Liver (tissue), 3 donors: ENCODE data around the gene ENTPD6.

Source experiments
- CTCF ChIP-seq: fragments of 150-350 bp; IDR thresholded peaks from 2 replicates; pipeline ENCODE4 v1.5.1; 2017; ENCODE audit warnings: improper control_type of control experiment, low read depth, low read length; ENCODE audit not compliant: missing input control
- EGR1 ChIP-seq, 2 donors: IDR thresholded peaks; 2 replicates each; pipeline ENCODE4 v1.6.1; 2016 to 2018; ENCODE audit warnings: antibody characterized with exemption in 2 of 2, low read depth in 2 of 2
- FOXA1 ChIP-seq: IDR thresholded peaks from 2 replicates; pipeline ENCODE4 v1.6.1; 2016; ENCODE audit warnings: antibody characterized with exemption
- GABPA ChIP-seq, 2 donors: IDR thresholded peaks in 1 of 2; conservative IDR thresholded peaks in 1 of 2; 2 replicates each; pipeline ENCODE4 v1.6.1; 2016; ENCODE audit warnings: antibody characterized with exemption in 2 of 2, mild to moderate bottlenecking in 1 of 2, moderate library complexity in 1 of 2
- MAX ChIP-seq: IDR thresholded peaks from 2 replicates; pipeline ENCODE4 v1.6.1; 2016; ENCODE audit warnings: antibody characterized with exemption
- RAD21 ChIP-seq, 2 donors: IDR thresholded peaks; 2 replicates each; pipeline ENCODE4 v1.6.1; 2016; ENCODE audit warnings: antibody characterized with exemption in 2 of 2, mild to moderate bottlenecking in 2 of 2
- REST ChIP-seq: IDR thresholded peaks from 2 replicates; pipeline ENCODE4 v1.6.1; 2016; ENCODE audit warnings: antibody characterized with exemption, mild to moderate bottlenecking
- RXRA ChIP-seq, 2 donors: IDR thresholded peaks; 2 replicates each; pipeline ENCODE4 v1.6.1; 2017 to 2018; ENCODE audit warnings: antibody characterized with exemption in 2 of 2, mild to moderate bottlenecking in 1 of 2
- SP1 ChIP-seq: IDR thresholded peaks from 2 replicates; pipeline ENCODE4 v1.6.1; 2018; ENCODE audit warnings: antibody characterized with exemption, mild to moderate bottlenecking
- TAF1 ChIP-seq: conservative IDR thresholded peaks from 2 replicates; pipeline ENCODE4 v1.6.1; 2016; ENCODE audit warnings: antibody characterized with exemption, mild to moderate bottlenecking
- YY1 ChIP-seq: IDR thresholded peaks from 2 replicates; pipeline ENCODE4 v1.6.1; 2016; ENCODE audit warnings: antibody characterized with exemption, mild to moderate bottlenecking
- donor health status: healthy.
- donor health status: healthy.

- TF ChIP-seq TAF1 (no peak), EGR1 (IDR thresholded peaks at IDR 0.05; ENCODE audit: low read depth in 2 of 2) (no peak), SP1 (no peak), YY1 (no peak), CTCF (no peak), FOXA1 (no peak), GABPA (IDR thresholded peaks at IDR 0.05 in 1 of 2, conservative IDR thresholded peaks at IDR 0.05 in 1 of 2) (no peak), MAX (no peak), REST (no peak), RAD21 (IDR thresholded peaks at IDR 0.05) (no peak), RXRA (IDR thresholded peaks at IDR 0.05) (no peak)
Measured at GRCh38 chr20:25197183-25197869, 1.8 kb downstream of the ENTPD6 start.
